GM12878 (cell line): Measurements from ENCODE around the gene MYNN. TPM values are rescaled to one million over a fixed set of nuclear protein-coding genes. Genes with fewer than 3 reads are reported as not detected.

Experiments
- KDM1A ChIP-seq: fragments of 200-600 bp; sonication (generic); IDR thresholded peaks from 2 replicates; pipeline ENCODE4 v1.6.1; 2016; ENCODE audit warnings: borderline replicate concordance
- MXI1 ChIP-seq: fragments of 150-350 bp; IDR thresholded peaks from 2 replicates; pipeline ENCODE4 v1.6.1; 2011; ENCODE audit warnings: low read depth, mild to moderate bottlenecking, inconsistent platforms, low read length, improper control_type of control experiment
- PAX8 ChIP-seq: fragments of 450-650 bp; IDR thresholded peaks from 2 replicates; pipeline ENCODE4 v1.6.1; 2017; ENCODE audit warnings: mild to moderate bottlenecking, moderate library complexity
- PML ChIP-seq: IDR thresholded peaks from 2 replicates; pipeline ENCODE4 v1.6.1; 2012; ENCODE audit warnings: low read length, inconsistent platforms
- REST ChIP-seq: IDR thresholded peaks from 2 replicates; pipeline ENCODE4 v1.6.1; 2012; ENCODE audit warnings: mild to moderate bottlenecking, low read depth, low read length
- SMC3 ChIP-seq: IDR thresholded peaks from 2 replicates; pipeline ENCODE4 v1.6.1; 2011; ENCODE audit warnings: low read length, improper control_type of control experiment, borderline replicate concordance
- USF1 ChIP-seq: IDR thresholded peaks from 2 replicates; pipeline ENCODE4 v1.6.1; 2011; ENCODE audit warnings: borderline replicate concordance, low read depth, mild to moderate bottlenecking, moderate library complexity, mixed read lengths, low read length; ENCODE audit not compliant: insufficient read depth; ENCODE audit errors: extremely low read length
- YY1 ChIP-seq: IDR thresholded peaks from 2 replicates; pipeline ENCODE4 v1.6.1; 2011; ENCODE audit warnings: low read depth, mild to moderate bottlenecking, low read length
- ZBTB4 ChIP-seq: fragments of 450-650 bp; formaldehyde crosslinking; IDR thresholded peaks from 2 replicates; pipeline ENCODE4 v1.4.0; 2022; ENCODE audit warnings: mild to moderate bottlenecking, moderate library complexity
- ZNF592 ChIP-seq: fragments of 450-650 bp; IDR thresholded peaks from 2 replicates; pipeline ENCODE4 v1.6.1; 2017; ENCODE audit warnings: mild to moderate bottlenecking, moderate library complexity
- ZNF687 ChIP-seq: fragments of 450-650 bp; IDR thresholded peaks from 2 replicates; pipeline ENCODE4 v1.6.1; 2017; ENCODE audit warnings: mild to moderate bottlenecking, moderate library complexity
- polyA plus RNA-seq, 11 experiments: library from polyadenylated mRNA; depleted of rRNA in 4 of 11; unstranded in 6 of 11; stranded (reverse) in 5 of 11; fragments of >200 nt; fragmentation: Nextera tagmentation in 4 of 11; fragmentation: Illumina TruSeq in 1 of 11; extraction: Ambion mirVana in 4 of 11; extraction: Trizol in 1 of 11; gene quantifications; 1 replicate in 1 of 11; 2 replicates in 10 of 11; pipeline versions ENCODE4 v1.2.1 to v1.2.3, GENCODE V29; 2011 to 2016; ENCODE audit warnings: inconsistent platforms in 2 of 11, missing spikeins in 2 of 11, low read depth in 1 of 11
- total RNA-seq, 4 experiments: library from RNA; depleted of rRNA in 3 of 4; stranded (reverse); fragments of >200 nt in 3 of 4; fragmentation: Illumina TruSeq in 1 of 4; extraction: Trizol in 1 of 4; gene quantifications; 2 replicates each; pipeline versions ENCODE4 v1.2.1 to v1.2.3, GENCODE V29; 2013 to 2021

The MYNN gene
- total and polyA plus RNA-seq, 10 of the 15 experiments (the other 5 are each of a cell fraction or from before 2014, with no cell fraction given): 8.8 to 20.5 (median 15.8) TPM

GRCh38 chr3:169772897-169773816 is at the start of gene MYNN (continued):
- TF ChIP-seq YY1 (peak; percentile 97), REST (no peak), SMC3 (no peak), KDM1A (no peak), PAX8 (no peak), ZNF592 (no peak), USF1 (no peak), ZNF687 (peak; percentile 31; the same call in 1 of the 2 replicates), ZBTB4 (CRISPR knock-in tag) (no peak), PML (peak; percentile 98), MXI1 (peak; percentile 62; the same call in 1 of the 2 replicates)
